ENCODE results near the gene VIL1.
A peak's percentile ranks its signal among the peaks of the same experiment; 100 is the strongest.

Gene VIL1

GRCh38 chr2:218394298-218395089, 24.4 kb upstream of the VIL1 start:
- TF ChIP-seq, protein P1, sequence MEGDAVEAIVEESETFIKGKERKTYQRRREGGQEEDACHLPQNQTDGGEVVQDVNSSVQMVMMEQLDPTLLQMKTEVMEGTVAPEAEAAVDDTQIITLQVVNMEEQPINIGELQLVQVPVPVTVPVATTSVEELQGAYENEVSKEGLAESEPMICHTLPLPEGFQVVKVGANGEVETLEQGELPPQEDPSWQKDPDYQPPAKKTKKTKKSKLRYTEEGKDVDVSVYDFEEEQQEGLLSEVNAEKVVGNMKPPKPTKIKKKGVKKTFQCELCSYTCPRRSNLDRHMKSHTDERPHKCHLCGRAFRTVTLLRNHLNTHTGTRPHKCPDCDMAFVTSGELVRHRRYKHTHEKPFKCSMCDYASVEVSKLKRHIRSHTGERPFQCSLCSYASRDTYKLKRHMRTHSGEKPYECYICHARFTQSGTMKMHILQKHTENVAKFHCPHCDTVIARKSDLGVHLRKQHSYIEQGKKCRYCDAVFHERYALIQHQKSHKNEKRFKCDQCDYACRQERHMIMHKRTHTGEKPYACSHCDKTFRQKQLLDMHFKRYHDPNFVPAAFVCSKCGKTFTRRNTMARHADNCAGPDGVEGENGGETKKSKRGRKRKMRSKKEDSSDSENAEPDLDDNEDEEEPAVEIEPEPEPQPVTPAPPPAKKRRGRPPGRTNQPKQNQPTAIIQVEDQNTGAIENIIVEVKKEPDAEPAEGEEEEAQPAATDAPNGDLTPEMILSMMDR (IDR thresholded peaks at IDR 0.05; ENCODE audit: control insufficient read depth, extremely low read depth, insufficient read depth) = no peak
- H3K4me3 ChIP-seq (ENCODE audit: low read depth, low read length) = no peak overlapping the region
- no peak for DNase-seq (ENCODE audit: low read depth)

GRCh38 chr2:218395090-218395444, 23.9 kb upstream of the VIL1 start:
- TF ChIP-seq, protein P1 (IDR thresholded peaks at IDR 0.05; ENCODE audit: control insufficient read depth, extremely low read depth, insufficient read depth) = no peak
- DNase-seq (ENCODE audit: low read depth) = no peak
- no peak overlapping the region; the same call in 1 of the 2 replicates for H3K4me3 ChIP-seq (ENCODE audit: low read depth, low read length)

GRCh38 chr2:218395456-218395825, 23.5 kb upstream of the VIL1 start:
- DNase-seq (ENCODE audit: low read depth) = no peak
- TF ChIP-seq, protein P1 (IDR thresholded peaks at IDR 0.05; ENCODE audit: control insufficient read depth, extremely low read depth, insufficient read depth) = no peak
- H3K4me3 ChIP-seq (ENCODE audit: low read depth, low read length) = peak overlapping the region; percentile 68

- TF ChIP-seq, protein P1 (IDR thresholded peaks at IDR 0.05; ENCODE audit: control insufficient read depth, extremely low read depth, insufficient read depth) = peak; percentile 84
- H3K4me3 ChIP-seq (ENCODE audit: low read depth, low read length) = peak overlapping the region; percentile 68
- DNase-seq (ENCODE audit: low read depth) = peak; percentile 86
Observed at GRCh38 chr2:218395826-218396687, 22.9 kb upstream of the VIL1 start.

GRCh38 chr2:218396688-218397462, 22.0 kb upstream of the VIL1 start:
- peak overlapping the region; percentile 68 for H3K4me3 ChIP-seq (ENCODE audit: low read depth, low read length)
- TF ChIP-seq, protein P1 (IDR thresholded peaks at IDR 0.05; ENCODE audit: control insufficient read depth, extremely low read depth, insufficient read depth) = no peak
- no peak for DNase-seq (ENCODE audit: low read depth)

DNA sequence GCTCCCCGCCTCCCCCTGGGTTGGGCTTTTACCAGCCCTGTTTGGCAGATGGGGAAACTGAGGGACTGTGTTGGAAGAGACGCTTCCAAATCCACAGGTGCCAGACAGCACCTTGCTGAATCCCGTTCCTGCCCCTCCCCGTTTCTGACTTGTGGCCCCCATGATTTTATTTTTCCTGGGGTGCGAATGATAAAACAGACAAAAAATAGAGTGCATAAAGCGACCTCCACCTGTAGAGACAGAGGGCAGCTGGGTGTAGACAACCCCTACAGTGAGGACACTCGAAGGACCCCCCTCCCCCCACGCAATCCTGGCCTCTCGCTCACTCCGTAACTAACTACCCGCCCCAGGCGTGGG, 21.5 kb upstream of the VIL1 start:
- TF ChIP-seq, protein P1 (IDR thresholded peaks at IDR 0.05; ENCODE audit: control insufficient read depth, extremely low read depth, insufficient read depth) = no peak
- H3K4me3 ChIP-seq (ENCODE audit: low read depth, low read length) = peak overlapping the region; percentile 68
- no peak for DNase-seq (ENCODE audit: low read depth)

All from LNCaP clone FGC (cell line).